ENCODE results near the gene NLK.
"Not testable (repeated sequence)": the region's sequence is repeated elsewhere in the genome, so short reads cannot be mapped to it uniquely, and the experiment has no call there.

NLK gene

DNA sequence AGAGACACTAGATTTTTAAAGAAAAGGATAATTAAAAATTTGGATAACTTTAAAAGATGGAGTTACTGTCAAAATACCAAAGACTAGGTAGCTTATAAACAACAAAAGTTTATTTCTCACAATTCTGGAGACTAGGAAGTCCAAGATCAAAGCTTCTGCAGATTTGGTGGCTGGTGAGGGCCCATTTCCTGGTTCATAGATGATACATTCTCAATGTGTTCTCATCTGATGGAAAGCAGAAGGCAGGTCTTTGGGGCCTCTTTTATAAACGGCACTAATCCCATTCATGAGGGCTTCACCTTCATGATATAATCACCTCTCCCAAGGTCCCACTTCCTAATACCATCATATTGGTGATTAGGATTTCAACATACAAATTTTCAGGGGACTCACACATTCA lies 33.7 kb downstream of the NLK start:
- no peak for DNase-seq

DNA sequence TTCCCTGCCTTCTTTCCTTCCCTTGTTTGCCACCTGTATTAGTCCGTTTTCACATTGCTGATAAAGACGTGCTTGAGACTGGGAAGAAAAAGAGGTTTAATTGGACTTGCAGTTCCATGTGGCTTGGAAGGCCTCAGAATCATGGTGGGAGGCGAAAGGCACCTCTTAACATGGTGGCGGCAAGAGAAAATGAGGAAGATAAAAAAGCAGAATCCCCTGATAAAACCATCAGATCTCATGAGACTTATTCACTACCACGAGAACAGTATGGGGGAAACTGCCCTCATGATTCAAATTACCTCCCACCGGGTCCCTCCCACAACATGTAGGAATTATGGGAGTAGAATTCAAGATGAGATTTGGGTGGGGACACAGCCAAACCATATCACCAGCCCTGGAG lies 34.7 kb downstream of the NLK start:
- DNase-seq = not testable (repeated sequence)

GRCh38 chr17:28078341-28079229 lies 36.1 kb downstream of the NLK start:
- no peak for DNase-seq

DNA sequence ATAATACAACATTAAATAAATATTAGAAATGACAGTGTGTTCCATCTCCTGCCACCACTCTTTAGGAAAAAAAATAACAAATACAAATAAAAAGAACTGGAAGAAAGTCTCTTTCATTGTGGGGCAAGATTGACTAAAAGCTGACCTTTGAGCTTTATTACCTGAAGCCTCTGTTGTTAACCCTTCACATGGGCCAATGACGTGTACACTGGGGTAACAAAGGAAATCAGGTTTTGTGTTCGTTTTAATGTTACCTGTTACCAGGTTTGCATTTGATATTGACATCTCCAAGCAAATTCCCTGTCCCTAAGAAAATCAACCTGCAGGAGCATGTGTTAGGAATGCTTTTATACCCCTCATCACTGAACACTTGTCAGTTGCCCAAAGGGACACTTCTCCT lies 39.0 kb downstream of the NLK start:
- DNase-seq = no peak

- DNase-seq = no peak
Observed at GRCh38 chr17:28085766-28086165, 43.3 kb downstream of the NLK start.

- DNase-seq = no peak
Observed at GRCh38 chr17:28086519-28086918, 44.0 kb downstream of the NLK start.

DNA sequence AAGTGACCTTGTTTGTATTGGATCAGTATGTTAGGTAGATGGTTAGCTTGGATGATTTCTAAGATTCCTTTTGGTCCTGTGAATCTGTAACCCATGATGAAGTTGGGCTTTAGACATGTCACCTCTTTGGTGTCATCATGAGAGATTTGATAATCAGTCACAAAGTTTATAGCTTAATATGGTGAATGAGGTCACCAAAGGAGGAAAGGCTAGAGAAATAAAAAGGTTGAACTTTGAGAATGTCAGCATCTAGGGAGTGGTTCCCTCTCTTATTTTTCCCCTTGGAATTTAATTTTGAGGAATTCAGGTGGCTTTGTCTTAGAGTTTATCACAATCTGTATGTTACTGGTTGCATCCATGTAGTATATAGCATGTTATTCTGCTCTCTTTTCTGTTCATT lies 45.3 kb downstream of the NLK start:
- no peak for DNase-seq

- DNase-seq = no peak
Observed at GRCh38 chr17:28090551-28090950, 48.1 kb downstream of the NLK start.

GRCh38 chr17:28092088-28092487 lies 49.6 kb downstream of the NLK start:
- no peak for DNase-seq

DNA sequence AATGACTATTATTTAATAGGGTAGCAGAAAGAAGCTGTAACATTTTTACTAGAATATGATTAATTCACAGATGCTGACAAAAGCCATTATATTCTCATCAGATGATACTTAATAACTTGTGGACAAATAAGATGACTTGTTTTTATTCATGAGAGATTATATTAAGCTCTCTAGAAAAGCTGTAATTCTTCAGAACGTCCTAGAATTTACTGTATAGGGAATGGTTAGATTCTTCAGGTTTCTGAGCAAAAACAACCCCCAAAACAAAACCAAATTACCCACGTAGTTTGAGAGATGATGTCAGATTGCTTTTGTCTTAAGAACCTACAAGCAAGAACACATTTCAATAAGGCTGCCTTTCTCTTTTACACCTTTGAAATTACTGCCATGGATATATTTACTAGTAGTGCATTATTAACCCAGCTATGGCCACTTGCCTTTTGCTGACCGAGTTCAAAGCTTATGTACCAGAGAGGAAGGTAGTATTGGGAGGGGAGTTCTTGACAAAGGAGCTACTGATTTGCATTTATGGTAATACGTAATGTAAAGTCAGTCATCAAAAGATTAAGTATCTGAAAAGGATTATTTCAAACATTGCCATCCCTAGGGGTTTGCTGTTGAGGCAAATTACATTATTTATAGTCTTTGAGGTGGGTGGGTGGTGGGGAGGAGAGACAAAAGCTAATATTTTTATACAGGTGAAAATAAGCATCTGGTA lies 51.7 kb downstream of the NLK start:
- no peak for DNase-seq

GRCh38 chr17:28096756-28097155 lies 54.3 kb downstream of the NLK start:
- no peak for DNase-seq

GRCh38 chr17:28097254-28097653 lies 54.8 kb downstream of the NLK start:
- DNase-seq = no peak

DNA sequence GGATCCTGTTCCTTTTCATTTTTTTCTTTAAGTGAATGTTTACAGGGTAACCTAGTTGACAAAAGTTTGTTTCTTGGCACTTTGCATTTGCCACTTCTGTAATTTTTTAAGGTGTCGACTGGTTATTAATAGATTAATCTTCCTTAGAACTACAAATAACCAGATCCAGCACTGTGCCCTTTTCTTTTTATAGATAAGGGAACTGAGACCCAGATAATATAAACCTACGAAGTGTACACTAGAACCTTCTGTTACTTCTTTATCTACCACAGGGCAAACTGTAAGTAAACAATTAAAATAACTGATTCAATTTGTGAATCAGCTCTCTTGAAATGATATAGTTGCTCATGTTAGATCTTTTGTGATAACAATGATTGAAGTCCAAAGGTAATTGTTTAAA lies 55.4 kb downstream of the NLK start:
- no peak for DNase-seq

GRCh38 chr17:28098591-28098990 lies 56.1 kb downstream of the NLK start:
- not testable (repeated sequence) for DNase-seq

DNA sequence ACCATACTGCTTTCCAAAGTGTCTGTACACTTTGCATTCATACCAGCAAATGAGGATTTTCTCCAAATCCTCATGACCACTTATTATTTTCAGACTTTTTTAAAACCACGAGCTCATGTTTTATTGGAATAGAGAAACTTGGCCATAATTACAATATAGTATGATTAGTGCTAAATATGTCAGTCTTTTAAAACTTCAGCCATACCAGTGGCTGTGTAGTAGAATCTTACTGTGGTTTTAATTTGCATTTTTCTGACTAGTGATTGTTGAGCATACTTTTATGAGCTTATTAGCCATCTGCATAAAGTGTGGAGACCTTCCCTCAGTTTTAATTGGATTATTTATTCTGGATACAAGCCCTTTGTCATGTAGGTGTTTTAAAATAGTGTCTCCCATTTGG lies 57.8 kb downstream of the NLK start:
- DNase-seq = no peak

DNA sequence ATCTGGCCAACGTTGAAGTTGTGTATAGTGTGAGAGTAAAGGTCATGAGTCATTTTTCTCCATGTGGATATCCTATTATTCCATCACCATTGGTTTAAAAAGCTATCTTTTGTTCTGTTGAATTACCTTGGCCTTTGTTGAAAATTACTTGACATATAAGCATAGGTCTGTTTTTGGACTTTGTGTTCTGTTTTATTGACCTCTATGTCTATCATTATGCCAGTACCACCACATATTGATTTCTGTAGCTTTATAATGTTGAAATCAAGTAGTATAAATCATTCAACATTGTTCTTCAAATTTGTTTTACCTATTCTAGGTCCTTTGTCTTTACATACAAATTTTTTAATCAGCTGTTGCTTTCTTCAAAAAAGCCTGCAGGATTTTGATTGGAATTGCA lies 58.5 kb downstream of the NLK start:
- no peak for DNase-seq

- DNase-seq = no peak
Observed at GRCh38 chr17:28101919-28102318, 59.4 kb downstream of the NLK start.

DNA sequence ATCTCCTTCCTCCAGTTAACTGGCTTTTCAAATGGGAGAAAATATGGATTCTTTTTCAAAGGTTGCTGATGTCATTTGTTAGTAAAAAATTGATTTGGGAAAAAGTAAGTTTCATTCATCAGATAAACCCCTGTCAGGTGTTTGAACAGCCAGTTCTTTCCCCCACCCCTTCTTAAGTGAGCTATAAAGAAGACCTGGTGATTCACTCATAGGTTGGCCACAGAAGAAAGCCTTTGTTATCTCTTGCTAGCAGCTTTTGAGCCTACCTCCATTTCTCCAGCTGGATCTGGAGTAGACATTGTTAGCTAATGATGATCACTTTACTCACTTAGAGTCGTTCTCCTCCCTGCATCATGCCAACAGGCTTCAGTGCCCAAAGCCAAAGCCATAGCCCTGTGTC lies 63.0 kb downstream of the NLK start:
- no peak for DNase-seq

- no peak for DNase-seq
Observed at GRCh38 chr17:28110184-28110583, 67.7 kb downstream of the NLK start.

DNA sequence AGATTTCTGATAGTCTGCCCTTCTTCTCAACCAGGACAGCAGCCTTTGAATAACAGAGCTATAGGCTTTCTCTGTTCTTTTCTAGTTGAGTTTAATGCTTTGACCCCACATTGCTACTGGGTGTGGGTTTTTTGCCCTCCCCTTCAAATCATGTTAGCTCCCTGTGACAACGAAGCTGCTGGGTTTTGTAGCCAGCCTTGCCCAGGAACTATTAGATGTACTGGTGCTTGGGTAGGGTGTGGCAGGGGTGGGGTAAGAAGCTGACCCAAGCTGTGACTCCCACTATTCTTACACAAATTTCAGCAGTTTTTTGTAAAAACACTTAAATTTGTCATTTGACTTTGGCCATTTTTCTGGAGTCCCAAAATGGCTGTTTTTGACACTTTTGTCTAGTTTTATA lies 69.7 kb downstream of the NLK start:
- DNase-seq = no peak

DNA sequence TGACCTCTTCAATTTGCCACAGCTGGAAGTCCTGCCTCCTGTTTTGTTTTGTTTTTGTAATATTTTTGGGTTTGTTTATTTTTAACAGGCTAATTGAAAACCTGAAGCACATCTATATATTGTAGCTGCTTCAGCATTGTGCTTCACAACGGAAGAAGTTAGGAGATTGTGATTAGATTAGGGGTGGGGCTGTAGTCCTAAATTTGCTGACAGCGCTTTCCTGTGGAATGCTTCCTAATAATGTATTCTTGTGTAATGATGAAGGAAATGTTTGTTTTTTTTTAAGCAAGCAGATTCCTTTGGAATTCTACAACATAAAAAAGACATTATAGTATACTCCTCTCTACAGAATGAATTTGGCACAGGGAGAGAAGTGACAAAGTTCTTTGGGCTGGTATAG lies 70.1 kb downstream of the NLK start:
- no peak for DNase-seq

- no peak for DNase-seq
Observed at GRCh38 chr17:28113269-28113668, 70.8 kb downstream of the NLK start.

DNA sequence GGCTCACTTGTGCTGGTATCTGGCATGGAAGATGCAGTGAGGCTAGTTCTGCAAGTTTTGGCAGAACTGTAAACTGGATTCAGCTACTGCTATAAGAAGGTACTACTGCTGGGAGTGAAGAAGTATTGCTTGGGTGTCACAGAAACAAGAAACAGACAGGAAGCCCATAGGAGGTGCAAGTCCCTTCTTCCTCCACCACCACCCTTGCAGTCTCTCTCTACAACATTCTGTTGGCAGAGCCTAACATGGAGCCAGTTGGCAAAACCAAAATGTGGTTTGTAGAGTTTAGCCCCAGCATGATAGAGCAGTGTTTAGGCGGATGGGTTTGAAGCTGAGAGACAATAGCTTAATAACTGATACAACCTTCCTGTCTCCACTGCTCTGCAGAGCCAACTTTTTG lies 72.6 kb downstream of the NLK start:
- no peak for DNase-seq

DNA sequence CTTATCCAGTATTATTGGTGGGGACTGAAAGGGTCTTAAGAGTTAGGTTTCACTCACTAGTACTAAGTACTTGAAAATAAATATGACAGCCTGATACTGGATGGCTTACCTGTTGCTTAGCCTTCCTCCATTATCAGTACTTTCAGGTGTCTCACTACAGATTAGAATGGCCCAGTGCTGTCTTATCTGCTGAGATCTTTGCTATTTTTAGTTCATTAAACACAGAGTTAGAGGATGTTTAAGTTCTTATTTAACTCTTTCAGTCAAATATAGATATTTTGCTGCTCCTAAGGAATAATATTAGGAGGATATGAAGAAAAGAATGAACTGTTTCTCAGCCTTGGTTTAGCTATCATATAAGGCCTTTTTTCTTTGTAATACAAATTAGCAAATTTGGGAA lies 74.8 kb downstream of the NLK start:
- no peak for DNase-seq

All from central memory CD4-positive, alpha-beta T cell (primary cell).